ENCODE results near the gene NXPH4.

The NXPH4 gene

DNA sequence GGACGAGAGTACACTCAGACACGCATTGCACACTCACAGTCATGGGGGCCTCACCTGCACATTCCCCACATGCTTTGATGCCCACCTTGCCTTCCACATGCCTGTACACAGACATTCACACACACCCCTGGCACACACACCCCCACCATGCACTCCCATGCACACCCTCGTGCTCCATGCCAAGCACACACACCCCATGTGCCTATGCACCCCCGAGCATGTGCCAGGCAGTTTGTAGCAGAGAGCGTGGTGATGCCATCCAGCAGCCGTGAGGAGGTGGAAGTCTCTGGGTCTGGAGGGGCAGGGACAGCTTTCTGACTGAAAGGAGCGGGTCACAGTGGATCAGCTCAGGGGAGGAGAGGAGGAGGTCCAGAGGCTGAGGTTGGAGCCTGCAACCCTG, 10.7 kb upstream of the NXPH4 start:
- DNase-seq: no peak

DNA sequence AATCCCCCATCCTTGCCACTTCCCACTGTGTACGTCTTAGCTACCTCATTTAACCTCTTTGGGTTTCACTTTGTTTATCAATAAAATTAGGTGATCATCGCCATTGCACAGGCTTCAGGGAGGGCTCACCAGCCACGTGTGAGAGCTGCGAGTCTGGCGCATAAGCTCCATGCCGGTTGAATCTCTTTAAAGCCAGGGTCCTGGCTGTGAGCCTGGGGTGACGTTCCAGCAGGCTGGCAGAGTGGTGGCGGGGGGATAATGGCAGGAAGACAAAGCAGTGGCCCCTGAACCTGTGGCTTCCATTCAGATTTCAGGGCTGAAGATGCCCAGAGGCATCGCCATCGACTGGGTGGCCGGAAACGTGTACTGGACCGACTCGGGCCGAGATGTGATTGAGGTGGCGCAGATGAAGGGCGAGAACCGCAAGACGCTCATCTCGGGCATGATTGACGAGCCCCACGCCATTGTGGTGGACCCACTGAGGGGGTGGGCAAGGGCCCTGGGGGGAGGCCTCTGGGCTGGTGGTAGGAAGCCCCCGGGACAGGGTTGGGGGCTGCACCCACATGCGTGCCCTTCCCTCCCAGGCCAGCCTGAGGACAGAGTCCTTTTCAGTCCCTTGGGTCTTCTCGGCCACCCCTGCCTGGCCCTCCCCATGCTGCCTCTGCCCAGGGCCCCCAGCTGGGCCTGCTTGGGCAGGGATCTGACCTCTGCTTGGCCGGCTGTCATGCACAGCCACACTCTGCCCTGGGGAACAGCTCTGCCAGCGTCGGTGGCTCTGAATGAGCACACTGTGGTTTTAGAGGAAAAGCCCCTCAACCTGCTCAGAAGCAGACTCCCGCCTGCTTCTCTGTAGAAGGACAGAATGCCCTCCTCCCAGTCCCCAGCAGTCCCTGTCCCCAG, 8.6 kb upstream of the NXPH4 start:
- DNase-seq: no peak

DNA sequence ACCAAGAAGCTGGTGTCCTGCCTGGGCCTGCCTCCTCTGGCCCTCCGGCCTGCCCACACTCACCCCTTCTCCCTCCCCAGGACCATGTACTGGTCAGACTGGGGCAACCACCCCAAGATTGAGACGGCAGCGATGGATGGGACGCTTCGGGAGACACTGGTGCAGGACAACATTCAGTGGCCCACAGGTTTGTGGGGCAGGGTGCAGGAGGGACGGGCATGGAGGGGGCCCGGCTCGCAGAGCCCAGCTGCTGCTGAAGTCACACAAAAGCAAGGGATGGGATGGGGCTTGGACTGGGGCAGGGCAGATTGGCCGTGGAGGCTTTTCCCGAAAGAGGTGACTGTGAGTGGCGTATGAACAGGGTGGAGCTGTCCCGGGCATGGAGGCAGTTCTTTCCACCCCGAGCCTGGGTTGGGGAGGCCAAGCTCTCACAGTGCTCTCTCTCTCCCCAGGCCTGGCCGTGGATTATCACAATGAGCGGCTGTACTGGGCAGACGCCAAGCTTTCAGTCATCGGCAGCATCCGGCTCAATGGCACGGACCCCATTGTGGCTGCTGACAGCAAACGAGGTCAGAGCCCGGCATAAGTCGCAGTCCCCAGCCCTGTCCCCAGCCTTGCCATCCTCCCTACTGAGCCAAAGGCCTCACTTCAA, 7.8 kb upstream of the NXPH4 start:
- no peak for DNase-seq

DNA sequence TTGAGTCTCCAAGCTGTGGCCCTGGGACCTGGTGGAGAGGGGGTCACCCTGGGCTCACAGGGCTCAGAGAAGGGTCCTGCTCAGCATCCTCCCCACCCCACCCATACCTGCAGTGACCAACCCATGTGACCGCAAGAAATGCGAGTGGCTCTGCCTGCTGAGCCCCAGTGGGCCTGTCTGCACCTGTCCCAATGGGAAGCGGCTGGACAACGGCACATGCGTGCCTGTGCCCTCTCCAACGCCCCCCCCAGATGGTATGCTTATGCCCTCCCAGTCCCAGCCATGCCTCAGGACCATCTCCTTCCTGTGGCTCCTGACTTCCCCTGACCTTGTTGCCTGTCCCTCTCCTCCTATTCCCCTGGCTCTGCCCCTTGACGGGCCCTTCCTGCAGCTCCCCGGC, 6.7 kb upstream of the NXPH4 start:
- no peak for DNase-seq

DNA sequence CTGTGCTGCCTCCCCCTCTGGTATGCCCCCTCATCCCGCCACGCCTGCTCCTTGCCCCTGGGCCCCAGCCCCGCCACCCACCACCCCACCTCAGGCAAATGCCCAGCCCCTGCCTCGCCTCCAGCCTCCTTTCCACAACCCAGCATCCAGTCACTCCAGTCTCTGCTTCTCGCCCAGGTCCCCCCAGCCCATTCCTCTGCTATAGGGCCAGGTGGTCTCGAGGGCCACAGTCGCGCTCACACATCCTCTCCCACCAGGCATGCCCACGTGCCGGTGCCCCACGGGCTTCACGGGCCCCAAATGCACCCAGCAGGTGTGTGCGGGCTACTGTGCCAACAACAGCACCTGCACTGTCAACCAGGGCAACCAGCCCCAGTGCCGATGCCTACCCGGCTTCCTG, 6.1 kb upstream of the NXPH4 start:
- DNase-seq: no peak

DNA sequence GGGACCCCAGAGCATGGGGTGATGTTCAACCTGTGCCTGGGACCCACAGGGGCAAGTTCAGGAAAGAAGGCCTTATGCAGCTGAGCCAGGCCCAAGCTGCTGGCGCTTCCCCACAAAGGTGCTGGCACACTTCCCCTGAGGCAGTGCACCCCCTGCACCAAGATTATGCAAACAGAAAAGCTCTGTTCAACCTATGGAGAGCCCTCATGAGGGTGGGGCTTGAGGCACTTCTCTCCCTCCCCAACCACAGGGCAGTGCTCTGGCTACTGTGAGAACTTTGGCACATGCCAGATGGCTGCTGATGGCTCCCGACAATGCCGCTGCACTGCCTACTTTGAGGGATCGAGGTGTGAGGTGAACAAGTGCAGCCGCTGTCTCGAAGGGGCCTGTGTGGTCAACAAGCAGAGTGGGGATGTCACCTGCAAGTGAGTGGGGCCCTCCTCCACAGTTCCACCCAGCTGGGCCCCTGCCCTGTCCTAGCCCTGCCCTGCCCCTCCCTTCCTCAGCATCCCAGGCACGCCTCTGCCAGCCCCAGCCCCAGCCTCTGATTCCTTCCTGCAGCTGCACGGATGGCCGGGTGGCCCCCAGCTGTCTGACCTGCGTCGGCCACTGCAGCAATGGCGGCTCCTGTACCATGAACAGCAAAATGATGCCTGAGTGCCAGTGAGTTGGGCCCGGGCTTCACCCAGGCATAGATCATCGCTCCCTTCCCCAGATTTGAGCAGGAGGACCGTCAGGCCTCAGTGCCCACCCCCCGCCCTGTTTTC, 5.5 kb upstream of the NXPH4 start:
- no peak for DNase-seq

DNA sequence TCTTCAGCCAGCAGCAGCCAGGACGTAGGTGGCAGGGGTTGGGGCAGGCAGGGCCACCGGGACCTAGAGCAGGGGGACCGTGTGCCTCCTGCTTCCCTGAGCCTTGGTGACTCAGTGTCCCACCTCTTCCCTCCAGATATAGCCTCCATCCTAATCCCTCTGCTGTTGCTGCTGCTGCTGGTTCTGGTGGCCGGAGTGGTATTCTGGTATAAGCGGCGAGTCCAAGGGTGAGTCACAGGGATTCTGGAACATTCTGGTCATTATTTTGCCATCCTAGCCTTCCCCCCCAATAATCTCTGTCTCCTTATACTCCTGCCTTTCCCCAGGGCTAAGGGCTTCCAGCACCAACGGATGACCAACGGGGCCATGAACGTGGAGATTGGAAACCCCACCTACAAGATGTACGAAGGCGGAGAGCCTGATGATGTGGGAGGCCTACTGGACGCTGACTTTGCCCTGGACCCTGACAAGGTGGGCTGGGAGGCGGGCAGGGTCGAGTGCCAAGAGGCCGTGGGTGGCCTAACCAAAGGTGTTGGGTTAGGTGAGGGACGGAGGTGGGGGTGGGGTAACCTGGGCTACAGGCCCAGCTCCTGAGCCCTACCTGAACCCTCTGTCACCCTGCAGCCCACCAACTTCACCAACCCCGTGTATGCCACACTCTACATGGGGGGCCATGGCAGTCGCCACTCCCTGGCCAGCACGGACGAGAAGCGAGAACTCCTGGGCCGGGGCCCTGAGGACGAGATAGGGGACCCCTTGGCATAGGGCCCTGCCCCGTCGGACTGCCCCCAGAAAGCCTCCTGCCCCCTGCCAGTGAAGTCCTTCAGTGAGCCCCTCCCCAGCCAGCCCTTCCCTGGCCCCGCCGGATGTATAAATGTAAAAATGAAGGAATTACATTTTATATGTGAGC, 4.5 kb upstream of the NXPH4 start:
- DNase-seq: no peak

DNA sequence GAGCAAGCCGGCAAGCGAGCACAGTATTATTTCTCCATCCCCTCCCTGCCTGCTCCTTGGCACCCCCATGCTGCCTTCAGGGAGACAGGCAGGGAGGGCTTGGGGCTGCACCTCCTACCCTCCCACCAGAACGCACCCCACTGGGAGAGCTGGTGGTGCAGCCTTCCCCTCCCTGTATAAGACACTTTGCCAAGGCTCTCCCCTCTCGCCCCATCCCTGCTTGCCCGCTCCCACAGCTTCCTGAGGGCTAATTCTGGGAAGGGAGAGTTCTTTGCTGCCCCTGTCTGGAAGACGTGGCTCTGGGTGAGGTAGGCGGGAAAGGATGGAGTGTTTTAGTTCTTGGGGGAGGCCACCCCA, 3.9 kb upstream of the NXPH4 start:
- no peak for DNase-seq

DNA sequence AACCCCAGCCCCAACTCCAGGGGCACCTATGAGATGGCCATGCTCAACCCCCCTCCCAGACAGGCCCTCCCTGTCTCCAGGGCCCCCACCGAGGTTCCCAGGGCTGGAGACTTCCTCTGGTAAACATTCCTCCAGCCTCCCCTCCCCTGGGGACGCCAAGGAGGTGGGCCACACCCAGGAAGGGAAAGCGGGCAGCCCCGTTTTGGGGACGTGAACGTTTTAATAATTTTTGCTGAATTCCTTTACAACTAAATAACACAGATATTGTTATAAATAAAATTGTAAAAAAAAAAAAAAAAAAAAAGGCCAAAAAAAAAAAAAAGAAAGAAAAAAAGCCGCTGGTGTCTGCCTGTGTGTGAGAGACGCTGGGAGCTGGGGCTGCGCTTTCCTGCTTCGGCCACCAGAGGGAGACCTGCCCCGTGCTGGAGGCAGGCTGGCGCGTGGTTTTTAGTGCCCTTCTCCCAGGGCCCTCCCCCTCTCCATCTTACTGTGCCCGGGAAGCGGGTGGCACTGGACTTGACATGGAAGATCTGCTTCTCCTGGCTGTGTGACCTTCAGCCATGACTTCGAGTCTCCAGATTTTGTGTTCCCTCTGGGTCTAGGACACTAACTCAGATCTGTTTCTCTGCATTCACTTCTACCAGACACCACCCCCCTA, 3.4 kb upstream of the NXPH4 start:
- DNase-seq: peak; percentile 77

DNA sequence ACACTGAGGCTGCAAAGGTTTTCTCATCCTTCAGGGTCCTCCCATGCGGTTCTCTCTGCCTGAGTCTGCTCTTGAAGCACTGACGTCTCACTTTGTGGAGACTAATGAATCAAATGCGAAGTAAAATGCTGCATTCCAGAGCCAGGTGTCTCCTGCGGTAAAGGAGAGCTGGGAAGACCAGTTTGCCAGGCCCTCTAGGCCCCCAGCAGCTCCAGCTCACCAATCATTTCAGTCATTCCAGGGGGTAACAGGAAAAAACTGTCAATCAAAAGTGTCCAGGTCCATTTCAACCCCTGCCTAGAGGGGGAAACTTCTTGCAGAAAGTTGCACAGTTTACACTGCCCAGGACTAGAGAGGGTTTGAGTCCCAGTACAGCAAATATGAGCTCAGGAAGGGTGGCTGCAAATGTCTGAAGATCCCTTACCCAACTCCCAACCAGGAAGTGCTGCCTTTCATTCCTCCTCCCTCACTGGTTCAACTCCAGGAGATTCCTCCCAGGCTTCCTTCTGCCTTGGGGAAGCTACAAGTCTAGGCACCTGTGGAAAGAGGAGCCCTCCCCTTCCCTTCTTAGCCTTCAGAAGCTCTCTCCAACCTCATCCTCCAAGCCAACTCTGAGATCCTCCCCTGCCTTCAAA, 2.7 kb upstream of the NXPH4 start:
- no peak for DNase-seq

DNA sequence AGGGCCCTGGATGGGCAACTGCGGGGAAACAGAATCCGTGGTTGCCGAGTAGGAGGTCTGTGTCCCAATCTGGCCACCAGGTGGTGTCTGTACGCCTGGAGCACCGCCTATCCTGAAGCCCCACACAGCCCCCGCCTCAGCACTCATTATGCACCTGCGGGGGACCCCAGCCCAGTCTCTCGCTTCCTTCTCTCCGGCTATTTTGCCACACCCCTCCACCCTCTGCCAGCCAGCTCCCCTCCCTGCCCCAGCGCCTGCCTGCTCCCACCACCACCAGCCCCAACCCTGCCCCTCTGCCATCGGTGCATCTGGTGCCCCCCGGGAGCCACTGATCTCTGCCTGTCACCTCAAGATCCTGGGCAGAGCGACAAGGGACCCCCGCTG, 2.2 kb upstream of the NXPH4 start:
- DNase-seq: peak; percentile 73

DNA sequence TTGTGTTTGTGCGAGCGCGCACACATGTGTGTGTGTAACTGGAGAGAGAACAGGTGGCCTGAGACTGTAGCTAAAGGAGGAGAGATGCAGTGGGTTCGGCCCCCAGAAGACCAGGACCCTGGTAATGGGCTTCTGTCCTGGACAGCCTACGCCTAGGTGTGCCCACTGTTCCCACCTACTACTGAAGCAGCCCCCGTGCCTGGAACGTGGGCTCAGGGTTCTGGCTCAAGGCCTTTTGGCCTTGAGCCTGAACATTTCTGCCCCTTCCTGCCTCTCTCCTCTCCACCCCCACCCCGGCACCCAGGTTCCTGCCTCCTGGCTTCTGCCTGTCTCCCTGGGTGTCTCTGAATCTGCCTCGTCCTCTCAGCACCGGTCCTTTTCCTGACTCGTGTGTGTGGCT, 1.5 kb upstream of the NXPH4 start:
- DNase-seq: no peak

DNA sequence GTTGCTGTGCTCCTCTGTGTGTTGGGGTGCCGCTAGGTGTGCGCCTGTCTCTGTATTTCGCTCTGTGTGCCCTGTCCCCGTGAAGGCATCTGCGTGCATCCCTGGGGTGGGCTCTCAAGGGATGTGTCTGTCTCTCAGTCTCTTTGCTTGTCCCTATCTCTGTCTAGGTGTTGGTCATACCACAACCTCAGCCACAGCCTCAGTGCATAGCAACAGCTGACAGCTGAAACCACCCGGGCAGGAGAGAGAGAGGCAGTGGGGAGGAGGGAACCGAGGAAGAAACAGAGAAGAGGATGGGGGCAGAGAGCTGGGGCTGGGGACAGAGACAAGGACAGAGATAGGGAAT, 953 bp upstream of the NXPH4 start:
- peak; percentile 18 for DNase-seq

DNA sequence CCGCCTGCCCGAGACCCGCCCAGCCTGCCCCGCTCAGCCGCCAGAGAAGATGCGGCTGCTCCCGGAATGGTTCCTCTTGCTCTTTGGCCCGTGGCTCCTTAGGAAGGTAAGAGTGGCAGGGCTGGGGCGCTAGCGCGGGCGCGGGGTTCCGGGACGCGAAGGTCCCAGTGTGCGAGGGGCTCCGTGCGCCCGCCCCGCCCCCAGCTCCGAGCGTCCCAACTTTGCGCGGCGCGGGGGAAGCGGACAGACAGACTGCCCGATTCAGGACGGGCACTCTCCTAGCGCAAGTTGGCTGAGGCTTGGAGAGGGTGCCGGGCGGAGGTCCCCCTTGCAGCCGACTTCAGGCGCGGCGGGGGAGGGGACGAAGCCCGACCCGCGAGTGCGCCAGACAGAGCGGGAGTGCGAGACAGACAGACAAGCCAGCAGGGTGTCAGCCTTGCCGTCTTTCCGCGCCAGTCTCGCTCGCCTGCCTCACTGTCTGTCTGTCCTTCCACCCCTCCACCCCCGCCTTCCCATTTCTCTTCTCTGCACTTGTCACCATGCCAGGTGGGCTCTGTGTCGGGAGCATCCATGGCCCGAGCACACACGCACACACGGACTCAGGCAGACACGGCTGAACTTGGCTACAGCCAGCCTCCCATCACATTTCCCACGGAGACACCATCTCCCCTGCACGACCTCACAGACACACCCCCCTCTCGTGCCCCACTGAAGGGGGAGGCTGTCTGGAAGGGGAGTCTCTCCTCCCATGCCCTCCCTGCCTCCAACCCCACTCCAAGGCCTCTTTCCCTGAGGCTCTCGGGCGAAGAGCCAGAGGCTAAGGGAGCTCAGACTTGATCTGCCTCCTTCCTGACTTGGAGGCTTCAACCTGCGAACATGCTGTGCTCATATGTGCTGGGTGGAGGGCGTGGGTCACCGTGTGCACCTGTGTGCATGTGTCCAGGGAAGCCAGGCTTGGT, 606 bp downstream of the NXPH4 start:
- DNase-seq: peak; percentile 33

DNA sequence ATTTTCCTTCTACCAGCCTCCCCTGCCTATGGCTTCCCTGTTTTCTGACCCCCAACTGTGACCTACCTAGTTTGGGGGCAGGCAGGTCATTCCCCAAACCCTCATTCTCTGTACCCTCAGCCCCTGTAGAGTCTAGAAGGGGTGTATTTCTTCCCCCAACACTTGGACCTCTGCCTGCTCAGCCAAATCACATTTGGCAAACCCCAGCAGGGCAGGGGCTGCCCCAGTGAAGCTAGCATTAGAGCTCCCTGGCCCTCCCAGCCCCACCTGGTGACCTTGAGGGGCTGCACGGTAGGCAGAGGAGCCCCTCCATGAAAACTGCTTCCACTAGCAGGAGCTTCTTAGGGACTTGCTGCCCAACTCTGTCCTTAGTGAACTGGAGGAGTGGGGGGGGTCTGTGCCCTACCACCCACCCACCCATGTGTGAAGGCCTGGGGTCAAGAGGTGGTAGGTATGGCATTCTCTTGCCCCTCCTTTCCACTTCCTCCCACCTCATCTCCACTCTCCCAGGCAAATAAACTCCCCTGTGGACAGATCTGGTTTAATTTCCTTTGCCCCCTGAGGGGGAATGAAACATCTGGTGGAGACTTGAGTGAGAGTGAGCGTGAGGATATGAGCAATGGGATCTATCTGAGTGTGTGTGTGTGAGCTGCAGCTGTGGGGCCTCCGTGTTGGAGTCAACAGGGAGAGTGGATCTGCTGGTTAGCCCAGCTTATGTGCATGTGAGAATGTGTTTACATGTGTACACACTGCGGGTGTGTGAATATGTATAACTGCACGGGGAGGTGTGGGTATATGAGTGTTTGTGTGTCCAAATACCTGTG, 1.6 kb downstream of the NXPH4 start:
- DNase-seq: no peak

DNA sequence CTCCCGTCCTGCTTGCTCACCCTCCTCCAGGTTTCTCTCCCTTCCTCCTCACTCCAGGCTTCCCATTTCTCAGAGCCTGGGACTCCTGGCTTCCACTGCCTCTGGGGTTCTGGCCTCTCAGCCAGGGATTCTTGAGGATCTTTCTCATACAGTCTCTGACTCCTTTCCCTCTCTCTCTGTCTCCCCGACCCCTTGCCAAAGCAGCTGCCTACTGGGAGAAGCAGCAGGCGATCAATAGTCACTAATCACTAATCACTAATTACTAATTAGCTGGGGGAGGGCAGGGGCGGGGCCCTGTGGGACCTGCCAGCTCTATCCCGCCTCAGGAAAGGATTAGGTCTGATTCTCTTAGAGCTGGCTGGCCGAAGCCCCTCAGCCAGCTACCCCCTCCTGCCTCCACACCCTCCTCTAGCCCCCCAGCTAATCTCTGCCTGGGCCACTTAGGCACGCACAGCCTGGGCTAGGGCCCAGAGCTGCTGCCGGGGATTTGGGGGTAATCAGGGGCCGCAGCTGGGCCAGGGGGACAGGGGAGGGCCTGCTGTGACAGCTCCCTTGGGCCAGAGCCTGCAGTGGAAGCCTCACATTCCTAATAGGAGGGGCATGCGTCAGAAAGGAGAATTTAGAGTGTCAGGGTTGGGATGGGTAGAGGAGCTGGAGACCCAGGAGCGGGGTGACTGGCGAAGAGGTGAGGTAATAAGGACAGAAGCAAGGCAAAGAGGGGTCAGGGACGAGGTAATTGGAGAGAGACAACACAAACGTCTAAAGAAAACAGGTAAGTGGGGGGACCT, 2.8 kb downstream of the NXPH4 start:
- no peak for DNase-seq

DNA sequence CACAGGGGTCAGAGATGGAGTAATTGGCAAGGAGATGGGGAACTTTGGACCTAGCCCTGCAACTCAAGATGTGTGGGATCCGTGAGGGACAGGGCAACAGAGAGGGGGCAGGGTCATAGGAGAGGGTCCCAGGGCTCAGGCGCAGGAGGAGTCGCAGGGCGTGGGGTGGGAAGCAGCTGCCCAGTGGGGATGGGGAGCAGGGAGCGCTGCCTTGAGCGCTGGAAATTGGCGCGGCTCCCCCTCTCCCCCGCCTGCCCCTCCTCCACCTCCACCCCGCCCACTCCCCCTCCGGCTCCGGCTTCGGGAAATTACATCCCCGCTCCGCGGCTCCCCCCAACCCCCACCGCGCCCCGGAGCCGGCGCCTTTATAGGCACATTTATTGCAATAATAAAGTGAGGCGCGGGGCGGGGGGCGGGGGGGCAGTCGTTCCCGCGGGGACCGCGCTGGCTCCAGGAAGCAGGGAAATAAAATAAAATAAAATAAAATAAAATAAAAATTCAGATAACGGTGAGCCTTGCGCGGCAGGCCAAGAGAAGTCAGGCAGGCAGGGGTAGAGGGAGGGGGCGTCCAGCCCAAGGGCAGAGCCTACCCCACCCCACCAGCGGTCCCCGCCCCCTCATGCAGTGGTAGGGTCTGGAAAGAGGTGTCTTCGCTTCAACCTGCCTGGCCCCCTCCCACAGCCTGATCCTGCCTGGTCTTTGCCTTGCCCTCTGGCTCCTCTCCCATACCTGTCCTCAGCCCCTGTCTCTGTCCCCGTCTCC, 3.6 kb downstream of the NXPH4 start:
- DNase-seq: no peak

DNA sequence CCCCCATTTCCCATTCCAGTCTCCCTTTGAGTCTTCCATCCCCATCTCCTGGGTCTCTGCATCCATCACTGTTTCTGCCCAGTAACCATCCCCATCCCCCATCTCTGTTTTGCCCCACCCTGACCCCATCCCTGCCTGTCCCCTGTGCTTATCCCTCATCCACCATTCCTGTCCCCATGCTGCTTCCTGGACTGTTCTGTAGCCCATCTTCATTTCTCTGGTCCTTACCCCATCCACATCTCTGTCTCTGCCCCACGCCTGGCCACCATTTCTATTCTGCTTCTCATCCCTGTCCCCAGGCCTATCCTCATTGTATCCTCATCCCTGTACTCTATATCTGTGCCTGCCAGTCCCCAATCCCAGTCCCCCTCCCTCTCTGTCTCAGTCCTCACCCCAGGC, 4.2 kb downstream of the NXPH4 start:
- DNase-seq: no peak

Measured in NCI-H146 (cell line).